K562 (cell line): Measurements from ENCODE around the gene TEX261. TPM values are rescaled to one million over a fixed set of nuclear protein-coding genes. Genes with fewer than 3 reads are reported as not detected.

ENCODE experiments used
- ATAC-seq: fragments of 200-7000 bp; cut with Tn5 transposase; 3 replicates; pipeline ENCODE4 v1.9.1; 2020; ENCODE audit warnings: moderate library complexity
- BruUV-seq: library from RNA; stranded (reverse); fragments of 400-500 nt; replicated peaks from 2 replicates; lab custom pipeline; 2021; lab: Mats Ljungman, UMichigan
- CTCF ChIA-PET: fragments of 300-600 bp; formaldehyde crosslinking; extraction: SDS; loops from one replicate; lab custom pipeline; 2021; ENCODE audit warnings: low intra/inter-chr PET ratio; lab: Yijun Ruan, JAX
- POLR2A ChIA-PET: fragments of 300-600, 350-650 bp; sonication (Branson Sonifier 250); formaldehyde crosslinking; extraction: SDS; loops from one replicate; lab custom pipeline; 2021; ENCODE audit warnings: antibody characterized with exemption, inconsistent platforms; lab: Yijun Ruan, JAX
- DNase-seq, 4 experiments: peaks; one replicate each; pipeline versions ENCODE4 v3.0.0 to v3.0.0-alpha.2; 2011 to 2018; ENCODE audit warnings: low spot score in 3 of 4, mixed read lengths in 3 of 4; ENCODE audit errors: extremely low read depth in 1 of 4
- FAIRE-seq: peaks from 2 replicates; lab custom pipeline; 2011; peaks lifted over from hg19 to GRCh38; lab: Jason Lieb, UNC
- H2AFZ ChIP-seq: 2 replicates; pipeline ENCODE4 v1.6.0; 2011; ENCODE audit warnings: low read depth, low read length, control low read depth, inconsistent platforms
- H3K27ac ChIP-seq: fragments of 200-600 bp; 3 replicates; pipeline ENCODE4 v1.8.0; 2011; ENCODE audit warnings: low read depth, mild to moderate bottlenecking, control low read depth, inconsistent platforms, low read length, moderate library complexity, mixed read lengths; ENCODE audit errors: extremely low read depth
- H3K27me3 ChIP-seq, 2 experiments: fragments of 300-600 bp in 1 of 2; 2 replicates in 1 of 2; 3 replicates in 1 of 2; pipeline versions ENCODE4 v1.6.0 to v1.8.0; 2011; ENCODE audit warnings: inconsistent platforms in 2 of 2, low read length in 2 of 2, mild to moderate bottlenecking in 1 of 2, mixed read lengths in 1 of 2, moderate library complexity in 1 of 2; ENCODE audit not compliant: control insufficient read depth in 2 of 2, insufficient read depth in 2 of 2
- H3K36me3 ChIP-seq: fragments of 300-600 bp; 3 replicates; pipeline ENCODE4 v1.8.0; 2011; ENCODE audit warnings: mild to moderate bottlenecking, low read length, inconsistent platforms; ENCODE audit not compliant: control insufficient read depth, insufficient read depth
- H3K4me1 ChIP-seq, 2 experiments: fragments of 200-600 bp in 1 of 2; replicated peaks in 1 of 2; 2 replicates in 1 of 2; 3 replicates in 1 of 2; pipeline versions ENCODE4 v1.5.1 to v1.8.0; 2011; ENCODE audit warnings: inconsistent platforms in 2 of 2, low read length in 2 of 2, mild to moderate bottlenecking in 1 of 2, mixed read lengths in 1 of 2, moderate library complexity in 1 of 2; ENCODE audit not compliant: control insufficient read depth in 2 of 2, insufficient read depth in 2 of 2
- H3K4me2 ChIP-seq: 2 replicates; pipeline ENCODE4 v1.6.1; 2011; ENCODE audit warnings: low read length, control low read depth, inconsistent platforms, mixed read lengths; ENCODE audit not compliant: insufficient read depth
- H3K4me3 ChIP-seq: fragments of 200-600 bp; sonication (generic), shearing (Covaris generic); 2 replicates; pipeline ENCODE4 v1.5.1; 2016; ENCODE audit warnings: control low read depth, inconsistent platforms
- H3K79me2 ChIP-seq: fragments of 200-600 bp; 3 replicates; pipeline ENCODE4 v1.8.0; 2011; ENCODE audit warnings: low read length, inconsistent platforms; ENCODE audit not compliant: control insufficient read depth, insufficient read depth
- H3K9ac ChIP-seq, 2 experiments: 2 replicates each; pipeline versions ENCODE4 v1.6.0 to v1.6.1; 2011; ENCODE audit warnings: low read depth in 2 of 2, low read length in 2 of 2, control low read depth in 1 of 2, inconsistent platforms in 1 of 2, mild to moderate bottlenecking in 1 of 2, mixed read lengths in 1 of 2; ENCODE audit not compliant: insufficient read depth in 1 of 2
- H3K9me1 ChIP-seq: one replicate; pipeline ENCODE4 v1.6.0; 2011; ENCODE audit warnings: inconsistent platforms, mild to moderate bottlenecking, low read length, moderate library complexity; ENCODE audit not compliant: control insufficient read depth, insufficient read depth
- H3K9me3 ChIP-seq: replicated peaks from 2 replicates; pipeline ENCODE4 v1.5.1; 2011; ENCODE audit warnings: low read depth, low read length, inconsistent platforms; ENCODE audit not compliant: control insufficient read depth, insufficient read depth
- H4K20me1 ChIP-seq: replicated peaks from 2 replicates; pipeline ENCODE4 v1.6.1; 2011; ENCODE audit warnings: low read length, inconsistent platforms, mixed read lengths; ENCODE audit not compliant: control insufficient read depth, insufficient read depth
- HMG20B ChIP-seq: fragments of 250-450 bp; sonication (Bioruptor Pico); IDR thresholded peaks from 2 replicates; pipeline ENCODE4 v1.5.0; 2021; ENCODE audit warnings: mild to moderate bottlenecking
- RREB1 ChIP-seq: fragments of 250-450 bp; sonication (Bioruptor Pico); IDR thresholded peaks from 2 replicates; pipeline ENCODE4 v1.4.0; 2020
- SIN3A ChIP-seq, 2 experiments: fragments of 150-350 bp in 1 of 2; IDR thresholded peaks; 2 replicates each; pipeline ENCODE4 v1.6.1; 2011 to 2016; ENCODE audit warnings: borderline replicate concordance in 2 of 2, low read depth in 2 of 2, low read length in 2 of 2, mild to moderate bottlenecking in 2 of 2, moderate library complexity in 2 of 2; ENCODE audit not compliant: control insufficient read depth in 1 of 2
- ZNF589 ChIP-seq: fragments of 200-800 bp; sonication (Bioruptor generic); IDR thresholded peaks from 2 replicates; pipeline ENCODE4 v1.6.1; 2016; ENCODE audit warnings: low read depth, missing genetic modification characterization, missing compliant biosample characterization
- WGBS: fragments of 100-300 bp; shearing (Covaris generic); methylation state at CpG from one replicate; pipeline ENCODE4 v1.1.6; 2016; ENCODE audit warnings: low coverage, mixed read lengths; ENCODE audit not compliant: insufficient coverage; ENCODE audit errors: missing lambda C conversion rate; 5-methylcytosine and 5-hydroxymethylcytosine counted together
- in situ Hi-C: fragments of 300-500 bp; cut with MboI; formaldehyde crosslinking; loops from 4 replicates; pipeline ENCODE4 v1.15.0; 2018; ENCODE audit warnings: inconsistent platforms, mixed read lengths
- intact Hi-C: fragments of 100-400 bp; cut with micrococcal nuclease; formaldehyde crosslinking; loops from 2 replicates; pipeline ENCODE4 v1.14.2; 2022
- polyA plus RNA-seq, 8 experiments: library from polyadenylated mRNA; depleted of rRNA in 4 of 8; stranded (reverse) in 5 of 8; unstranded in 3 of 8; fragments of >200 nt; fragmentation: Nextera tagmentation in 2 of 8; fragmentation: Illumina TruSeq in 1 of 8; extraction: Ambion mirVana in 2 of 8; extraction: Trizol in 1 of 8; gene quantifications; 2 replicates each; pipeline versions ENCODE4 v1.2.1 to v1.2.3, GENCODE V29; 2011 to 2014; ENCODE audit warnings: inconsistent platforms in 1 of 8, missing spikeins in 1 of 8
- total RNA-seq, 7 experiments: library from RNA; depleted of rRNA in 6 of 7; stranded (reverse); fragments of >200 nt in 6 of 7; fragmentation: Illumina TruSeq in 2 of 7; extraction: Trizol in 2 of 7; gene quantifications; 2 replicates each; pipeline versions ENCODE4 v1.2.1 to v1.2.3, GENCODE V29; 2011 to 2021; ENCODE audit warnings: low replicate concordance in 1 of 7

The TEX261 gene
- total and polyA plus RNA-seq, 9 of the 15 experiments (the other 6 are each of a cell fraction or from before 2014, with no cell fraction given) = 11.9 to 110 (median 51.9) TPM

- no peak overlapping the region for H3K4me3 ChIP-seq
- no peak overlapping the region for H3K4me2 ChIP-seq
- peaks cover 5 to 49% of the 10 kb centered on the region in 2 experiments; a peak in 3 of 5 replicates for H3K27me3 ChIP-seq
- no peak overlapping the region for H3K27ac ChIP-seq
- WGBS = 0% methylated on average over 3 of the region's 3 CpGs
- no peak overlapping the region for H2AFZ ChIP-seq
- no TSS peak for BruUV-seq
- TF ChIP-seq RREB1 (no peak), SIN3A (IDR thresholded peaks at IDR 0.05; ENCODE audit: borderline replicate concordance in 2 of 2, control insufficient read depth in 1 of 2, low read depth in 2 of 2, low read length in 2 of 2) (no peak), ZNF589 (CRISPR knock-in tag) (no peak), HMG20B (CRISPR knock-in tag) (no peak)
- in situ Hi-C loops = no loop called here
- intact Hi-C loops = no loop called here
- H3K9me3 ChIP-seq = no peaks in the 10 kb centered on the region
- ATAC-seq (no peak), DNase-seq (no peak), FAIRE-seq (no peak)
- H4K20me1 ChIP-seq = peaks cover 6% of the 10 kb centered on the region; the same call in 1 of the 2 replicates
- peaks cover 0 to 4% of the 10 kb centered on the region in 2 experiments; a peak in 2 of 5 replicates for H3K4me1 ChIP-seq
- CTCF ChIA-PET = no interaction called here
- H3K36me3 ChIP-seq = no peaks in the 10 kb centered on the region
- H3K9me1 ChIP-seq = peaks cover 7% of the 10 kb centered on the region
- H3K79me2 ChIP-seq = no peaks in the 10 kb centered on the region
- POLR2A ChIA-PET = interaction anchor here (1.7 kb wide), 1 partner anchor 10 kb away, joined by 5 read pairs; no protein-coding TSS in a partner anchor
- H3K9ac ChIP-seq = no peak overlapping the region
Observed at GRCh38 chr2:70938586-70938950, 56.1 kb downstream of the TEX261 start.
